Uterus (tissue), 4 donors: ENCODE results near the gene UQCC2. TPM values are rescaled to one million over a fixed set of nuclear protein-coding genes. Genes with fewer than 3 reads are reported as not detected.

Experiments
- DNase-seq, 2 donors: peaks; one replicate each; pipeline ENCODE4 v3.0.0-alpha.2; 2019 to 2020
- H3K27ac ChIP-seq, 2 donors: fragments of 200-600 bp; sonication (generic); 1 replicate in 1 of 2; 2 replicates in 1 of 2; pipeline ENCODE4 v1.5.1; 2016 to 2018
- H3K27me3 ChIP-seq, 2 donors: fragments of 200-600 bp; sonication (generic); one replicate each; pipeline ENCODE4 v1.5.1; 2018 to 2019; ENCODE audit warnings: control low read depth in 1 of 2
- H3K36me3 ChIP-seq, 2 donors: fragments of 200-600 bp; sonication (generic); one replicate each; pipeline ENCODE4 v1.5.1; 2019; ENCODE audit warnings: control low read depth in 1 of 2
- H3K4me1 ChIP-seq, 2 donors: fragments of 200-600 bp; sonication (generic); one replicate each; pipeline ENCODE4 v1.5.1; 2018 to 2019; ENCODE audit warnings: control low read depth in 1 of 2
- H3K4me3 ChIP-seq, 2 donors: fragments of 200-600 bp; sonication (generic); 1 replicate in 1 of 2; 2 replicates in 1 of 2; pipeline ENCODE4 v1.5.1; 2018 to 2019; ENCODE audit warnings: mild to moderate bottlenecking in 1 of 2
- H3K9me3 ChIP-seq, 2 donors: fragments of 200-600 bp; sonication (generic); one replicate each; pipeline ENCODE4 v1.5.1; 2019; ENCODE audit warnings: control low read depth in 1 of 2
- CTCF ChIP-seq, 4 experiments: fragments of 200-600 bp in 2 of 4; fragments of 450-650 bp in 2 of 4; sonication (generic) in 2 of 4; IDR thresholded peaks; one replicate each; pipeline ENCODE4 v1.5.1; 2016 to 2019; ENCODE audit warnings: antibody characterized with exemption in 4 of 4, mild to moderate bottlenecking in 2 of 4, moderate library complexity in 1 of 4
- POLR2A ChIP-seq, 2 donors: fragments of 450-650 bp; IDR thresholded peaks; one replicate each; pipeline ENCODE4 v1.6.1; 2016; ENCODE audit warnings: antibody characterized with exemption in 2 of 2, mild to moderate bottlenecking in 1 of 2, moderate library complexity in 1 of 2
- intact Hi-C: fragments of 100-400 bp; cut with DNase I; formaldehyde crosslinking; loops from one replicate; pipeline ENCODE4 v1.15.1; 2023; ENCODE audit warnings: low total_unique reads
- total RNA-seq, 4 donors: library from RNA; depleted of rRNA in 3 of 4; stranded (reverse); fragments of >200 nt in 3 of 4; gene quantifications; one replicate each; pipeline versions ENCODE4 v1.1.0 to v1.2.4, GENCODE V29; 2014 to 2023
- donor health status: DM: yes; HTN: yes; CAD: no.

The UQCC2 gene
- 10 to 100 TPM in 3 of 4 donors, 1 to 10 TPM in 1; 10.0 to 63.2 (median 30.9) TPM for total RNA-seq

- intact Hi-C loops: no loop called here
- Histone ChIP-seq H3K9me3 (no peaks in the 10 kb centered on the region), H3K36me3 (no peaks in the 10 kb centered on the region), H3K27me3 (no peaks in the 10 kb centered on the region), H3K27ac (peak within 1 kb of the TSS; percentile 93 to 96), H3K4me3 (peak within 1 kb of the TSS; percentile 81 to 91), H3K4me1 (peaks cover 5 to 7% of the 10 kb centered on the region in 2 donors)
- TF ChIP-seq CTCF (IDR thresholded peaks at IDR 0.05): peak; percentile 73 to 87 (median 81)
- peak; percentile 26 to 88 for TF ChIP-seq POLR2A (IDR thresholded peaks at IDR 0.05)
- DNase-seq: peak; percentile 96 to 98
Measured at GRCh38 chr6:33711140-33712129, at the start of gene UQCC2. Gene UQCC2 (minus strand): TSS chr6:33711700. CDS start chr6:33711686, 14 bp downstream.

- H3K9me3 ChIP-seq: no peaks in the 10 kb centered on the region
- no peak overlapping the region for H3K4me3 ChIP-seq
- intact Hi-C loops: no loop called here
- no peak for DNase-seq
- H3K27me3 ChIP-seq: no peaks in the 10 kb centered on the region
- TF ChIP-seq CTCF (IDR thresholded peaks at IDR 0.05): no peak
- TF ChIP-seq POLR2A (IDR thresholded peaks at IDR 0.05): no peak
- no peak overlapping the region for H3K27ac ChIP-seq
- H3K4me1 ChIP-seq: peaks cover 0 to 7% of the 10 kb centered on the region in 2 donors
- no peaks in the 10 kb centered on the region for H3K36me3 ChIP-seq
Measured at GRCh38 chr6:33759887-33760629, 48.6 kb upstream of the UQCC2 start.

GRCh38 chr6:33758815-33759216, 47.3 kb upstream of the UQCC2 start:
- intact Hi-C loops: no loop called here
- Histone ChIP-seq H3K9me3 (no peaks in the 10 kb centered on the region), H3K27me3 (no peaks in the 10 kb centered on the region), H3K27ac (no peak overlapping the region), H3K4me3 (no peak overlapping the region), H3K36me3 (no peaks in the 10 kb centered on the region), H3K4me1 (peaks cover 0 to 7% of the 10 kb centered on the region in 2 donors)
- no peak for DNase-seq
- no peak for TF ChIP-seq POLR2A (IDR thresholded peaks at IDR 0.05)
- no peak for TF ChIP-seq CTCF (IDR thresholded peaks at IDR 0.05)

GRCh38 chr6:33757906-33758305, 46.4 kb upstream of the UQCC2 start:
- H3K27ac ChIP-seq: no peak overlapping the region
- TF ChIP-seq CTCF (IDR thresholded peaks at IDR 0.05) (no peak), POLR2A (IDR thresholded peaks at IDR 0.05) (no peak)
- no peak for DNase-seq

More at GRCh38 chr6:33757906-33758305, 46.4 kb upstream of the UQCC2 start:
- H3K9me3 ChIP-seq: no peaks in the 10 kb centered on the region
- H3K27me3 ChIP-seq: no peaks in the 10 kb centered on the region
- no peaks in the 10 kb centered on the region for H3K36me3 ChIP-seq
- intact Hi-C loops: no loop called here
- no peak overlapping the region for H3K4me3 ChIP-seq
- peaks cover 0 to 7% of the 10 kb centered on the region in 2 donors for H3K4me1 ChIP-seq
